ENCODE measurements around the gene KIAA1549.

GRCh38 chr7:138903186-138903820, 77.9 kb downstream of the KIAA1549 start:
- no peak for TF ChIP-seq CTCF (IDR thresholded peaks at IDR 0.05)
- no peak for TF ChIP-seq POLR2A (IDR thresholded peaks at IDR 0.05)

Measured in Peyer's patch (tissue), 4 donors.